KBM-7 (cell line): Measurements from ENCODE around the gene TBC1D22A.

Experiments
- DNase-seq: peaks from one replicate; pipeline ENCODE4 v3.0.0-alpha.2; 2015
- in situ Hi-C: fragments of 300-500 bp; cut with MboI; formaldehyde crosslinking; loops from 2 replicates; pipeline ENCODE4 v1.14.3; 2020; ENCODE audit warnings: low sequenced_read_pairs, low pct_unique_long_range_greater_than_20kb, mixed read lengths

The TBC1D22A gene

GRCh38 chr22:46953968-46954765, 191.7 kb downstream of the TBC1D22A start:
- in situ Hi-C loops = no loop called here
- no peak for DNase-seq

- in situ Hi-C loops = no loop called here
- no peak for DNase-seq
These were observed 192.3 kb downstream of the TBC1D22A start for GRCh38 chr22:46954781-46955180.

GRCh38 chr22:46956498-46957215, 194.2 kb downstream of the TBC1D22A start:
- no peak for DNase-seq
- in situ Hi-C loops = no loop called here

- in situ Hi-C loops = no loop called here
These were observed 195.1 kb downstream of the TBC1D22A start for GRCh38 chr22:46957521-46957920.

GRCh38 chr22:46958191-46958590, 195.7 kb downstream of the TBC1D22A start:
- in situ Hi-C loops = no loop called here
- no peak for DNase-seq

More at GRCh38 chr22:46957521-46957920, 195.1 kb downstream of the TBC1D22A start:
- DNase-seq = no peak

- DNase-seq = no peak
- in situ Hi-C loops = no loop called here
These were observed 196.2 kb downstream of the TBC1D22A start for GRCh38 chr22:46958658-46959057.

- no peak for DNase-seq
- in situ Hi-C loops = no loop called here
These were observed 196.9 kb downstream of the TBC1D22A start for GRCh38 chr22:46959369-46959768.

- in situ Hi-C loops = no loop called here
- DNase-seq = no peak
These were observed 199.3 kb downstream of the TBC1D22A start for GRCh38 chr22:46961591-46962295.

- in situ Hi-C loops = no loop called here
- DNase-seq = no peak
These were observed 200.0 kb downstream of the TBC1D22A start for GRCh38 chr22:46962406-46962805.

- in situ Hi-C loops = no loop called here
- DNase-seq = no peak
These were observed 201.5 kb downstream of the TBC1D22A start for GRCh38 chr22:46963672-46964545.

GRCh38 chr22:46964773-46965550, 202.5 kb downstream of the TBC1D22A start:
- DNase-seq = no peak
- in situ Hi-C loops = no loop called here

- no peak for DNase-seq
- in situ Hi-C loops = no loop called here
These were observed 203.4 kb downstream of the TBC1D22A start for GRCh38 chr22:46965555-46966494.

- DNase-seq = no peak
- in situ Hi-C loops = no loop called here
These were observed 204.0 kb downstream of the TBC1D22A start for GRCh38 chr22:46966495-46966845.

- in situ Hi-C loops = no loop called here
- DNase-seq = no peak
These were observed 204.4 kb downstream of the TBC1D22A start for GRCh38 chr22:46966846-46967245.

GRCh38 chr22:46967445-46968358, 205.3 kb downstream of the TBC1D22A start:
- in situ Hi-C loops = no loop called here
- DNase-seq = no peak

GRCh38 chr22:46968359-46968740, 205.9 kb downstream of the TBC1D22A start:
- in situ Hi-C loops = no loop called here
- DNase-seq = no peak
